BJ (cell line): ENCODE measurements around the gene SCYL1. TPM values are rescaled to one million over a fixed set of nuclear protein-coding genes. Genes with fewer than 3 reads are reported as not detected.

Experiments
- CTCF ChIA-PET: fragments of 350-600 bp; formaldehyde crosslinking; extraction: SDS; loops from one replicate; lab custom pipeline; 2021; ENCODE audit warnings: antibody characterized with exemption, inconsistent platforms; lab: Yijun Ruan, JAX
- POLR2A ChIA-PET: fragments of 300-600 bp; sonication (Branson Sonifier 250); formaldehyde crosslinking; extraction: SDS; loops from one replicate; lab custom pipeline; 2021; ENCODE audit warnings: antibody characterized with exemption; lab: Charles Lee
- DNase-seq: peaks from one replicate; pipeline ENCODE4 v3.0.0-alpha.2; 2011; ENCODE audit warnings: low read depth
- H3K27me3 ChIP-seq: 2 replicates; pipeline ENCODE4 v1.6.0; 2011; ENCODE audit warnings: low read length; ENCODE audit not compliant: control insufficient read depth, insufficient read depth
- H3K36me3 ChIP-seq: 2 replicates; pipeline ENCODE4 v1.5.1; 2011; ENCODE audit warnings: low read length; ENCODE audit not compliant: control insufficient read depth, insufficient read depth
- H3K4me3 ChIP-seq: 2 replicates; pipeline ENCODE4 v1.5.1; 2011; ENCODE audit warnings: low read depth, mild to moderate bottlenecking, control low read depth, low read length
- CTCF ChIP-seq: IDR thresholded peaks from 2 replicates; pipeline ENCODE4 v1.5.1; 2011; ENCODE audit warnings: low read depth, mild to moderate bottlenecking, control low read depth, inconsistent platforms, low read length, moderate library complexity; ENCODE audit not compliant: insufficient read depth
- polyA plus RNA-seq: library from polyadenylated mRNA; depleted of rRNA; stranded (reverse); fragments of >200 nt; gene quantifications from 2 replicates; pipeline ENCODE4 v1.2.3, GENCODE V29; 2011

Gene SCYL1
- polyA plus RNA-seq, 1 experiment = 134 TPM

GRCh38 chr11:65539744-65540289 lies 14.9 kb downstream of the SCYL1 start:
- POLR2A ChIA-PET = interaction anchor here (0.5 kb wide), 1 partner anchor 15 kb away, joined by 3 read pairs; the partner anchor contains the start of gene SCYL1
- CTCF ChIA-PET = interaction anchor here (0.7 to 5.7 kb wide), 18 partner anchors 10 to 165 kb away, joined by 3 to 134 read pairs (median 13); partner anchors contain the start of genes EHBP1L1, FAM89B, KCNK7 and LTBP3
- Histone ChIP-seq H3K27me3 (no peaks in the 10 kb centered on the region), H3K4me3 (peak overlapping the region; percentile 18), H3K36me3 (peaks cover 56% of the 10 kb centered on the region)
- TF ChIP-seq CTCF = no peak
- DNase-seq = no peak

- peak; percentile 82 for TF ChIP-seq CTCF
- ChIA-PET POLR2A (interaction anchor here (0.6 kb wide), 1 partner anchor 122 kb away, joined by 3 read pairs; no protein-coding TSS in a partner anchor), CTCF (interaction anchor here (0.6 to 5.7 kb wide), 22 partner anchors 10 to 311 kb away, joined by 3 to 134 read pairs (median 6); partner anchors contain the start of genes EHBP1L1, FAM89B, KCNK7 and LTBP3)
- H3K36me3 ChIP-seq = peaks cover 54% of the 10 kb centered on the region
- DNase-seq = peak; percentile 37
- peak overlapping the region; percentile 18 for H3K4me3 ChIP-seq
- H3K27me3 ChIP-seq = no peaks in the 10 kb centered on the region
Observed at GRCh38 chr11:65540290-65541092, 15.6 kb downstream of the SCYL1 start.

- no peak for DNase-seq
- TF ChIP-seq CTCF = no peak
- H3K4me3 ChIP-seq = peak overlapping the region; percentile 18
- POLR2A ChIA-PET = interaction anchor here (0.6 kb wide), 1 partner anchor 123 kb away, joined by 3 read pairs; no protein-coding TSS in a partner anchor
- CTCF ChIA-PET = interaction anchor here (0.6 to 5.7 kb wide), 20 partner anchors 11 to 310 kb away, joined by 3 to 134 read pairs (median 10); partner anchors contain the start of genes EHBP1L1, FAM89B, KCNK7 and LTBP3
- H3K27me3 ChIP-seq = no peaks in the 10 kb centered on the region
- H3K36me3 ChIP-seq = peaks cover 56% of the 10 kb centered on the region
Observed at GRCh38 chr11:65541093-65541982, 16.5 kb downstream of the SCYL1 start.

GRCh38 chr11:65542738-65543390 lies 18.0 kb downstream of the SCYL1 start:
- ChIA-PET POLR2A (no interaction called here), CTCF (interaction anchor here (0.6 to 5.7 kb wide), 6 partner anchors 9 to 61 kb away, joined by 3 to 134 read pairs (median 28); partner anchors contain the start of genes FAM89B, KCNK7, LTBP3 and ZNRD2)
- Histone ChIP-seq H3K4me3 (no peak overlapping the region), H3K36me3 (peaks cover 57% of the 10 kb centered on the region), H3K27me3 (no peaks in the 10 kb centered on the region)
- TF ChIP-seq CTCF = no peak
- no peak for DNase-seq
